HepG2 (cell line): Measurements from ENCODE around the gene TMTC2.

Experiments
- CHD2 ChIP-seq: IDR thresholded peaks from 2 replicates; pipeline ENCODE4 v1.6.1; 2011; ENCODE audit warnings: low read depth, low read length, improper control_type of control experiment
- CTCF ChIP-seq: sonication (generic); formaldehyde crosslinking; IDR thresholded peaks from 2 replicates; pipeline ENCODE4 v1.5.0; 2020; ENCODE audit warnings: mild to moderate bottlenecking, missing genetic modification reagents, moderate library complexity
- EP300 ChIP-seq, 3 experiments: sonication (generic) in 1 of 3; formaldehyde crosslinking in 1 of 3; IDR thresholded peaks; 2 replicates each; pipeline versions ENCODE4 v1.5.1 to v1.6.1; 2011 to 2020; ENCODE audit warnings: low read depth in 2 of 3, low read length in 2 of 3, borderline replicate concordance in 1 of 3, improper control_type of control experiment in 1 of 3, mild to moderate bottlenecking in 1 of 3, missing genetic modification reagents in 1 of 3, moderate library complexity in 1 of 3
- MXD4 ChIP-seq: IDR thresholded peaks from 2 replicates; pipeline ENCODE4 v1.6.1; 2016; ENCODE audit warnings: mild to moderate bottlenecking, missing biosample characterization, missing genetic modification reagents
- POLR2AphosphoS5 ChIP-seq: IDR thresholded peaks from 2 replicates; pipeline ENCODE4 v1.6.1; 2012; ENCODE audit warnings: low read depth, low read length
- TBP ChIP-seq: sonication (generic); formaldehyde crosslinking; IDR thresholded peaks from 2 replicates; pipeline ENCODE4 v1.5.0; 2020; ENCODE audit warnings: missing genetic modification reagents
- TOE1 ChIP-seq: sonication (generic); formaldehyde crosslinking; IDR thresholded peaks from 2 replicates; pipeline ENCODE4 v1.4.0; 2020; ENCODE audit warnings: mild to moderate bottlenecking, missing genetic modification reagents
- ZNF282 ChIP-seq: fragments of 450-650 bp; IDR thresholded peaks from 2 replicates; pipeline ENCODE4 v1.6.1; 2018; ENCODE audit not compliant: partially characterized antibody

- TF ChIP-seq CHD2 = no peak
- no peak for TF ChIP-seq EP300 (IDR thresholded peaks at IDR 0.05; ENCODE audit: low read depth in 2 of 2, low read length in 2 of 2)
- TF ChIP-seq EP300 (CRISPR knock-in tag; IDR thresholded peaks at IDR 0.05; ENCODE audit: borderline replicate concordance) = no peak
- TF ChIP-seq MXD4 = no peak
- TF ChIP-seq POLR2AphosphoS5 = no peak
- TF ChIP-seq ZNF282 = no peak
- TF ChIP-seq TOE1 (CRISPR knock-in tag) = no peak
- TF ChIP-seq TBP (CRISPR knock-in tag) = no peak
- no peak for TF ChIP-seq CTCF (CRISPR knock-in tag)
These were observed 399.3 kb downstream of the TMTC2 start for GRCh38 chr12:83086023-83086422.
